HepG2 (cell line): Measurements from ENCODE around the gene APBA1. TPM values are rescaled to one million over a fixed set of nuclear protein-coding genes. Genes with fewer than 3 reads are reported as not detected.

Source experiments
- BCLAF1 ChIP-seq: fragments of 450-650 bp; IDR thresholded peaks from 2 replicates; pipeline ENCODE4 v1.6.1; 2017; ENCODE audit warnings: mild to moderate bottlenecking
- BRD4 ChIP-seq: sonication (generic); formaldehyde crosslinking; IDR thresholded peaks from 2 replicates; pipeline ENCODE4 v1.4.0; 2020; ENCODE audit warnings: missing genetic modification reagents
- ETV5 ChIP-seq: IDR thresholded peaks from 2 replicates; pipeline ENCODE4 v1.6.1; 2018; ENCODE audit warnings: missing biosample characterization, missing genetic modification reagents, inconsistent platforms, borderline replicate concordance
- FOXC1 ChIP-seq: sonication (generic); formaldehyde crosslinking; IDR thresholded peaks from 2 replicates; pipeline ENCODE4 v1.8.0; 2022; ENCODE audit warnings: mild to moderate bottlenecking, missing genetic modification reagents, borderline replicate concordance
- HES4 ChIP-seq: sonication (generic); formaldehyde crosslinking; IDR thresholded peaks from 2 replicates; pipeline ENCODE4 v1.9.0; 2021; ENCODE audit warnings: mild to moderate bottlenecking, missing genetic modification reagents, borderline replicate concordance
- KLF6 ChIP-seq: IDR thresholded peaks from 2 replicates; pipeline ENCODE4 v1.8.0; 2016; ENCODE audit warnings: missing biosample characterization, missing genetic modification reagents
- PRDM10 ChIP-seq: sonication (generic); formaldehyde crosslinking; IDR thresholded peaks from 2 replicates; pipeline ENCODE4 v1.4.0; 2020; ENCODE audit warnings: low read depth, missing genetic modification reagents
- TEAD2 ChIP-seq: sonication (generic); formaldehyde crosslinking; IDR thresholded peaks from 2 replicates; pipeline ENCODE4 v1.9.0; 2021; ENCODE audit warnings: missing genetic modification reagents
- ZBTB38 ChIP-seq: sonication (generic); formaldehyde crosslinking; IDR thresholded peaks from 2 replicates; pipeline ENCODE4 v1.5.1; 2020; ENCODE audit warnings: mild to moderate bottlenecking, missing genetic modification reagents
- ZFP36L2 ChIP-seq: sonication (generic); formaldehyde crosslinking; IDR thresholded peaks from 2 replicates; pipeline ENCODE4 v1.4.0; 2020; ENCODE audit warnings: missing genetic modification reagents
- ZFX ChIP-seq: sonication (generic); formaldehyde crosslinking; IDR thresholded peaks from 2 replicates; pipeline ENCODE4 v1.4.0; 2020; ENCODE audit warnings: mild to moderate bottlenecking, low read depth, missing genetic modification reagents, moderate library complexity
- ZNF280D ChIP-seq: sonication (generic); formaldehyde crosslinking; IDR thresholded peaks from 2 replicates; pipeline ENCODE4 v1.5.1; 2020; ENCODE audit warnings: mild to moderate bottlenecking, missing genetic modification reagents
- ZNF503 ChIP-seq: sonication (generic); formaldehyde crosslinking; IDR thresholded peaks from 2 replicates; pipeline ENCODE4 v1.4.0; 2020; ENCODE audit warnings: missing genetic modification reagents
- ZNF558 ChIP-seq: sonication (generic); formaldehyde crosslinking; IDR thresholded peaks from 2 replicates; pipeline ENCODE4 v1.9.0; 2022; ENCODE audit warnings: mild to moderate bottlenecking, missing genetic modification reagents, borderline replicate concordance
- ZNF570 ChIP-seq: sonication (generic); formaldehyde crosslinking; IDR thresholded peaks from 2 replicates; pipeline ENCODE4 v1.4.0; 2020; ENCODE audit warnings: mild to moderate bottlenecking, missing genetic modification reagents, borderline replicate concordance
- ZNF672 ChIP-seq: sonication (generic); formaldehyde crosslinking; IDR thresholded peaks from 2 replicates; pipeline ENCODE4 v1.8.1; 2022; ENCODE audit warnings: missing genetic modification reagents
- ZNF713 ChIP-seq: sonication (generic); formaldehyde crosslinking; IDR thresholded peaks from 2 replicates; pipeline ENCODE4 v1.4.0; 2020; ENCODE audit warnings: mild to moderate bottlenecking, missing genetic modification reagents
- ZNF850 ChIP-seq: sonication (generic); formaldehyde crosslinking; conservative IDR thresholded peaks from 2 replicates; pipeline ENCODE4 v1.9.0; 2021; ENCODE audit warnings: mild to moderate bottlenecking, missing genetic modification reagents
- polyA plus RNA-seq, 8 experiments: library from polyadenylated mRNA; depleted of rRNA in 3 of 8; stranded (reverse) in 7 of 8; unstranded in 1 of 8; fragments of >200 nt; fragmentation: Illumina TruSeq in 4 of 8; extraction: Trizol in 4 of 8; gene quantifications; 2 replicates each; pipeline versions ENCODE4 v1.2.1 to v1.2.3, GENCODE V29; 2011 to 2016; ENCODE audit warnings: low read depth in 4 of 8, missing spikeins in 1 of 8, mixed read lengths in 1 of 8; ENCODE audit not compliant: insufficient read depth in 1 of 8
- total RNA-seq, 5 experiments: library from RNA; depleted of rRNA; stranded (reverse); fragments of >200 nt; fragmentation: Illumina TruSeq; extraction: Trizol; gene quantifications; 2 replicates each; pipeline ENCODE4 v1.2.3, GENCODE V29; 2016; ENCODE audit warnings: low read depth in 1 of 5

The APBA1 gene
- total and polyA plus RNA-seq, 2 of the 13 experiments (the other 11 are each of a cell fraction or from before 2014, with no cell fraction given): 0.15 TPM; not detected in 1

GRCh38 chr9:69519470-69520240, 152.5 kb downstream of the APBA1 start (continued):
- TF ChIP-seq ZNF280D (no peak), ZFP36L2 (no peak), HES4 (CRISPR knock-in tag) (no peak), ZBTB38 (no peak), BCLAF1 (no peak), ZNF672 (no peak), ZNF850 (no peak), ZNF503 (peak; percentile 84; the same call in 1 of the 2 replicates), ETV5 (CRISPR knock-in tag) (peak; percentile 35; the same call in 1 of the 2 replicates), ZNF713 (CRISPR knock-in tag) (no peak), ZNF570 (CRISPR knock-in tag) (no peak), BRD4 (CRISPR knock-in tag) (no peak), PRDM10 (CRISPR knock-in tag) (no peak), KLF6 (CRISPR knock-in tag) (no peak), FOXC1 (CRISPR knock-in tag) (no peak), ZFX (CRISPR knock-in tag) (no peak), ZNF558 (CRISPR knock-in tag) (no peak), TEAD2 (CRISPR knock-in tag) (no peak)
